CD1c-positive myeloid dendritic cell (primary cell): ENCODE measurements around the gene BRD1.
A peak's percentile ranks its signal among the peaks of the same experiment; 100 is the strongest.
"Not testable (repeated sequence)": the region's sequence is repeated elsewhere in the genome, so short reads cannot be mapped to it uniquely, and the experiment has no call there.

Experiments
- DNase-seq: peaks from one replicate; pipeline ENCODE4 v3.0.0-alpha.2; 2016; ENCODE audit errors: extremely low spot score

The BRD1 gene

GRCh38 chr22:49769691-49770546, 57.8 kb downstream of the BRD1 start:
- no peak for DNase-seq

GRCh38 chr22:49768951-49769690, 58.6 kb downstream of the BRD1 start:
- no peak for DNase-seq

GRCh38 chr22:49768077-49768910, 59.4 kb downstream of the BRD1 start:
- DNase-seq = no peak

- peak; percentile 75 for DNase-seq
Observed at GRCh38 chr22:49767355-49768062, 60.2 kb downstream of the BRD1 start.

GRCh38 chr22:49765951-49766350, 61.7 kb downstream of the BRD1 start:
- no peak for DNase-seq

- DNase-seq = no peak
Observed at GRCh38 chr22:49765091-49765771, 62.4 kb downstream of the BRD1 start.

GRCh38 chr22:49764127-49764581, 63.5 kb downstream of the BRD1 start:
- no peak for DNase-seq

GRCh38 chr22:49763696-49764095, 64.0 kb downstream of the BRD1 start:
- no peak for DNase-seq

- no peak for DNase-seq
Observed at GRCh38 chr22:49763138-49763537, 64.5 kb downstream of the BRD1 start.

GRCh38 chr22:49762571-49762970, 65.1 kb downstream of the BRD1 start:
- not testable (repeated sequence) for DNase-seq

GRCh38 chr22:49761836-49762235, 65.8 kb downstream of the BRD1 start:
- DNase-seq = no peak

GRCh38 chr22:49760630-49761571, 66.8 kb downstream of the BRD1 start:
- no peak for DNase-seq

- DNase-seq = peak; percentile 6
Observed at GRCh38 chr22:49760280-49760629, 67.4 kb downstream of the BRD1 start.

- no peak for DNase-seq
Observed at GRCh38 chr22:49756676-49757075, 71.0 kb downstream of the BRD1 start.

GRCh38 chr22:49756201-49756600, 71.5 kb downstream of the BRD1 start:
- DNase-seq = no peak

- no peak for DNase-seq
Observed at GRCh38 chr22:49755631-49756001, 72.1 kb downstream of the BRD1 start.

GRCh38 chr22:49754696-49755630, 72.7 kb downstream of the BRD1 start:
- no peak for DNase-seq

- DNase-seq = no peak
Observed at GRCh38 chr22:49753961-49754695, 73.5 kb downstream of the BRD1 start.
